Uterus (tissue), 4 donors: ENCODE data around the gene RBM10. TPM values are rescaled to one million over a fixed set of nuclear protein-coding genes. Genes with fewer than 3 reads are reported as not detected.

ENCODE experiments used
- DNase-seq, 2 donors: peaks; one replicate each; pipeline ENCODE4 v3.0.0-alpha.2; 2019 to 2020
- H3K27ac ChIP-seq, 2 donors: fragments of 200-600 bp; sonication (generic); 1 replicate in 1 of 2; 2 replicates in 1 of 2; pipeline ENCODE4 v1.5.1; 2016 to 2018
- H3K27me3 ChIP-seq, 2 donors: fragments of 200-600 bp; sonication (generic); one replicate each; pipeline ENCODE4 v1.5.1; 2018 to 2019; ENCODE audit warnings: control low read depth in 1 of 2
- H3K36me3 ChIP-seq, 2 donors: fragments of 200-600 bp; sonication (generic); one replicate each; pipeline ENCODE4 v1.5.1; 2019; ENCODE audit warnings: control low read depth in 1 of 2
- H3K4me1 ChIP-seq, 2 donors: fragments of 200-600 bp; sonication (generic); one replicate each; pipeline ENCODE4 v1.5.1; 2018 to 2019; ENCODE audit warnings: control low read depth in 1 of 2
- H3K4me3 ChIP-seq, 2 donors: fragments of 200-600 bp; sonication (generic); 1 replicate in 1 of 2; 2 replicates in 1 of 2; pipeline ENCODE4 v1.5.1; 2018 to 2019; ENCODE audit warnings: mild to moderate bottlenecking in 1 of 2
- H3K9me3 ChIP-seq, 2 donors: fragments of 200-600 bp; sonication (generic); one replicate each; pipeline ENCODE4 v1.5.1; 2019; ENCODE audit warnings: control low read depth in 1 of 2
- CTCF ChIP-seq, 4 experiments: fragments of 200-600 bp in 2 of 4; fragments of 450-650 bp in 2 of 4; sonication (generic) in 2 of 4; IDR thresholded peaks; one replicate each; pipeline ENCODE4 v1.5.1; 2016 to 2019; ENCODE audit warnings: antibody characterized with exemption in 4 of 4, mild to moderate bottlenecking in 2 of 4, moderate library complexity in 1 of 4
- POLR2A ChIP-seq, 2 donors: fragments of 450-650 bp; IDR thresholded peaks; one replicate each; pipeline ENCODE4 v1.6.1; 2016; ENCODE audit warnings: antibody characterized with exemption in 2 of 2, mild to moderate bottlenecking in 1 of 2, moderate library complexity in 1 of 2
- intact Hi-C: fragments of 100-400 bp; cut with DNase I; formaldehyde crosslinking; loops from one replicate; pipeline ENCODE4 v1.15.1; 2023; ENCODE audit warnings: low total_unique reads
- total RNA-seq, 4 donors: library from RNA; depleted of rRNA in 3 of 4; stranded (reverse); fragments of >200 nt in 3 of 4; gene quantifications; one replicate each; pipeline versions ENCODE4 v1.1.0 to v1.2.4, GENCODE V29; 2014 to 2023
- donor health status: DM: yes; HTN: yes; CAD: no.

RBM10 gene
- total RNA-seq, 4 donors from 2014 or later, result 4.4 to 45.4 (median 22.3) TPM

- intact Hi-C loops, result no loop called here
- DNase-seq, result peak in 1 of 2 donors; percentile 10
- H3K9me3 ChIP-seq, result no peaks in the 10 kb centered on the region
- H3K4me1 ChIP-seq, result no peaks in the 10 kb centered on the region
- no peaks in the 10 kb centered on the region for H3K36me3 ChIP-seq
- TF ChIP-seq POLR2A (IDR thresholded peaks at IDR 0.05), result no peak
- no peaks in the 10 kb centered on the region for H3K27me3 ChIP-seq
- no peak overlapping the region for H3K27ac ChIP-seq
- no peak overlapping the region for H3K4me3 ChIP-seq
Measured at GRCh38 chrX:47170861-47171692, 26.1 kb downstream of the RBM10 start.

- TF ChIP-seq CTCF (IDR thresholded peaks at IDR 0.05) (no peak), POLR2A (IDR thresholded peaks at IDR 0.05) (no peak)
- H3K4me3 ChIP-seq, result no peak overlapping the region
- intact Hi-C loops, result no loop called here
- H3K27me3 ChIP-seq, result no peaks in the 10 kb centered on the region
- H3K27ac ChIP-seq, result no peak overlapping the region
- H3K9me3 ChIP-seq, result no peaks in the 10 kb centered on the region
- H3K36me3 ChIP-seq, result no peaks in the 10 kb centered on the region
- DNase-seq, result no peak
- H3K4me1 ChIP-seq, result no peaks in the 10 kb centered on the region
Measured at GRCh38 chrX:47171996-47172395, 27.0 kb downstream of the RBM10 start.

- H3K9me3 ChIP-seq, result no peaks in the 10 kb centered on the region
- intact Hi-C loops, result no loop called here
- no peak overlapping the region for H3K27ac ChIP-seq
- no peak for TF ChIP-seq CTCF (IDR thresholded peaks at IDR 0.05)
- no peak for TF ChIP-seq POLR2A (IDR thresholded peaks at IDR 0.05)
- no peaks in the 10 kb centered on the region for H3K36me3 ChIP-seq
- DNase-seq, result peak; percentile 2 to 4
- no peaks in the 10 kb centered on the region for H3K4me1 ChIP-seq
- H3K4me3 ChIP-seq, result no peak overlapping the region
- H3K27me3 ChIP-seq, result no peaks in the 10 kb centered on the region
Measured at GRCh38 chrX:47172549-47172948, 27.5 kb downstream of the RBM10 start.

GRCh38 chrX:47172971-47173792 is 28.2 kb downstream of the RBM10 start:
- no peaks in the 10 kb centered on the region for H3K27me3 ChIP-seq
- peak; percentile 9 to 11 for DNase-seq
- intact Hi-C loops, result no loop called here
- no peak overlapping the region for H3K4me3 ChIP-seq
- H3K4me1 ChIP-seq, result no peaks in the 10 kb centered on the region
- no peaks in the 10 kb centered on the region for H3K36me3 ChIP-seq
- H3K9me3 ChIP-seq, result no peaks in the 10 kb centered on the region
- H3K27ac ChIP-seq, result no peak overlapping the region
- TF ChIP-seq POLR2A (IDR thresholded peaks at IDR 0.05) (no peak), CTCF (IDR thresholded peaks at IDR 0.05) (no peak)

- no peak for DNase-seq
- H3K27ac ChIP-seq, result no peak overlapping the region
- H3K27me3 ChIP-seq, result no peaks in the 10 kb centered on the region
- TF ChIP-seq CTCF (IDR thresholded peaks at IDR 0.05), result no peak
- TF ChIP-seq POLR2A (IDR thresholded peaks at IDR 0.05), result no peak
- no peak overlapping the region for H3K4me3 ChIP-seq
- intact Hi-C loops, result no loop called here
- H3K9me3 ChIP-seq, result no peaks in the 10 kb centered on the region
- H3K36me3 ChIP-seq, result no peaks in the 10 kb centered on the region
- no peaks in the 10 kb centered on the region for H3K4me1 ChIP-seq
Measured at GRCh38 chrX:47174376-47174775, 29.4 kb downstream of the RBM10 start.
